Stimulated activated CD8-positive, alpha-beta memory T cell treated with anti-CD3 and anti-CD28 coated beads, Interleukin-2, amount 100 ng/mL, for 1 hour (primary cell): ENCODE data around the gene RPL18A.

Source experiments
- DNase-seq, 2 donors: peaks; one replicate each; pipeline ENCODE4 v3.0.0-alpha.2; 2020; ENCODE audit warnings: low read depth in 2 of 2

RPL18A gene

DNA sequence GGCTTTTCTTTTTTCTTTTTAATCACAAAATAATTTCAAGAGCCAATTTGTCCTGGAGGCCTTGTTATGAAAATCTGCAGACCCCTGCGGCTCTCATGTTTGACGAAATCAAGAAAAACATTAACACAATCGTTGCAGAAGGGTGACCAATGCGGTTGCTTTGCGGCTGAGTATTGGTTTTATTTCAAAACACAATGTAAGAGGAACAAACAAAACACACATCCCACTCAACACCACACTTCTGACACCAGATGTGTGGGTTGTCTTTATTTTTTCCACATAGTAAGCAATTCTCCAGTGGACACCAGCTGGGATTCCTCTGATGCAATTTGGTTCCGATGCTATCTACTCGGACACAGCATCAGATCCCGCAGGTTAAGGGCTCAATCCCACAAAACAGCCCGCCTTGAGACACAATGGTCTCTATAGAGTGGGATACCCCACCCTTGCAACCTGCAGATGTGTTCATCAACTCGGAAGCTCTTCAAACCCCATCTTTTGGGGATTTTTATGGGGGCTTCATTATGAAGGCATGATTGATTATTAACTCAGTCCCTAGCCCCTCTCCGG, 51.2 kb downstream of the RPL18A start:
- DNase-seq: no peak
